K562 (cell line): ENCODE measurements around the gene SEMA5A. TPM values are rescaled to one million over a fixed set of nuclear protein-coding genes. Genes with fewer than 3 reads are reported as not detected.

ENCODE experiments used
- ATAC-seq: fragments of 200-7000 bp; cut with Tn5 transposase; 3 replicates; pipeline ENCODE4 v1.9.1; 2020; ENCODE audit warnings: moderate library complexity
- BruUV-seq: library from RNA; stranded (reverse); fragments of 400-500 nt; replicated peaks from 2 replicates; lab custom pipeline; 2021; lab: Mats Ljungman, UMichigan
- CTCF ChIA-PET: fragments of 300-600 bp; formaldehyde crosslinking; extraction: SDS; loops from one replicate; lab custom pipeline; 2021; ENCODE audit warnings: low intra/inter-chr PET ratio; lab: Yijun Ruan, JAX
- POLR2A ChIA-PET: fragments of 300-600, 350-650 bp; sonication (Branson Sonifier 250); formaldehyde crosslinking; extraction: SDS; loops from one replicate; lab custom pipeline; 2021; ENCODE audit warnings: antibody characterized with exemption, inconsistent platforms; lab: Yijun Ruan, JAX
- DNase-seq, 4 experiments: peaks; one replicate each; pipeline versions ENCODE4 v3.0.0 to v3.0.0-alpha.2; 2011 to 2018; ENCODE audit warnings: low spot score in 3 of 4, mixed read lengths in 3 of 4; ENCODE audit errors: extremely low read depth in 1 of 4
- FAIRE-seq: peaks from 2 replicates; lab custom pipeline; 2011; peaks lifted over from hg19 to GRCh38; lab: Jason Lieb, UNC
- H2AFZ ChIP-seq: 2 replicates; pipeline ENCODE4 v1.6.0; 2011; ENCODE audit warnings: low read depth, low read length, control low read depth, inconsistent platforms
- H3K27ac ChIP-seq: fragments of 200-600 bp; 3 replicates; pipeline ENCODE4 v1.8.0; 2011; ENCODE audit warnings: low read depth, mild to moderate bottlenecking, control low read depth, inconsistent platforms, low read length, moderate library complexity, mixed read lengths; ENCODE audit errors: extremely low read depth
- H3K27me3 ChIP-seq, 2 experiments: fragments of 300-600 bp in 1 of 2; 2 replicates in 1 of 2; 3 replicates in 1 of 2; pipeline versions ENCODE4 v1.6.0 to v1.8.0; 2011; ENCODE audit warnings: inconsistent platforms in 2 of 2, low read length in 2 of 2, mild to moderate bottlenecking in 1 of 2, mixed read lengths in 1 of 2, moderate library complexity in 1 of 2; ENCODE audit not compliant: control insufficient read depth in 2 of 2, insufficient read depth in 2 of 2
- H3K36me3 ChIP-seq: fragments of 300-600 bp; 3 replicates; pipeline ENCODE4 v1.8.0; 2011; ENCODE audit warnings: mild to moderate bottlenecking, low read length, inconsistent platforms; ENCODE audit not compliant: control insufficient read depth, insufficient read depth
- H3K4me1 ChIP-seq, 2 experiments: fragments of 200-600 bp in 1 of 2; replicated peaks in 1 of 2; 2 replicates in 1 of 2; 3 replicates in 1 of 2; pipeline versions ENCODE4 v1.5.1 to v1.8.0; 2011; ENCODE audit warnings: inconsistent platforms in 2 of 2, low read length in 2 of 2, mild to moderate bottlenecking in 1 of 2, mixed read lengths in 1 of 2, moderate library complexity in 1 of 2; ENCODE audit not compliant: control insufficient read depth in 2 of 2, insufficient read depth in 2 of 2
- H3K4me2 ChIP-seq: 2 replicates; pipeline ENCODE4 v1.6.1; 2011; ENCODE audit warnings: low read length, control low read depth, inconsistent platforms, mixed read lengths; ENCODE audit not compliant: insufficient read depth
- H3K4me3 ChIP-seq: fragments of 200-600 bp; sonication (generic), shearing (Covaris generic); 2 replicates; pipeline ENCODE4 v1.5.1; 2016; ENCODE audit warnings: control low read depth, inconsistent platforms
- H3K79me2 ChIP-seq: fragments of 200-600 bp; 3 replicates; pipeline ENCODE4 v1.8.0; 2011; ENCODE audit warnings: low read length, inconsistent platforms; ENCODE audit not compliant: control insufficient read depth, insufficient read depth
- H3K9ac ChIP-seq, 2 experiments: 2 replicates each; pipeline versions ENCODE4 v1.6.0 to v1.6.1; 2011; ENCODE audit warnings: low read depth in 2 of 2, low read length in 2 of 2, control low read depth in 1 of 2, inconsistent platforms in 1 of 2, mild to moderate bottlenecking in 1 of 2, mixed read lengths in 1 of 2; ENCODE audit not compliant: insufficient read depth in 1 of 2
- H3K9me1 ChIP-seq: one replicate; pipeline ENCODE4 v1.6.0; 2011; ENCODE audit warnings: inconsistent platforms, mild to moderate bottlenecking, low read length, moderate library complexity; ENCODE audit not compliant: control insufficient read depth, insufficient read depth
- H3K9me3 ChIP-seq: replicated peaks from 2 replicates; pipeline ENCODE4 v1.5.1; 2011; ENCODE audit warnings: low read depth, low read length, inconsistent platforms; ENCODE audit not compliant: control insufficient read depth, insufficient read depth
- H4K20me1 ChIP-seq: replicated peaks from 2 replicates; pipeline ENCODE4 v1.6.1; 2011; ENCODE audit warnings: low read length, inconsistent platforms, mixed read lengths; ENCODE audit not compliant: control insufficient read depth, insufficient read depth
- GATA2 ChIP-seq: sonication (generic); formaldehyde crosslinking; IDR thresholded peaks from 2 replicates; pipeline ENCODE4 v1.4.0; 2020; ENCODE audit warnings: mild to moderate bottlenecking, missing genetic modification reagents
- GTF2E2 ChIP-seq: fragments of 200-800 bp; sonication (Bioruptor generic); IDR thresholded peaks from 2 replicates; pipeline ENCODE4 v1.6.1; 2016; ENCODE audit warnings: missing genetic modification characterization, missing compliant biosample characterization
- HDGF ChIP-seq: fragments of 450-650 bp; IDR thresholded peaks from 2 replicates; pipeline ENCODE4 v1.6.1; 2016
- HMG20A ChIP-seq: fragments of 450-650 bp; formaldehyde crosslinking; conservative IDR thresholded peaks from 2 replicates; pipeline ENCODE4 v1.4.0; 2020; ENCODE audit warnings: mild to moderate bottlenecking, mixed read lengths
- SRSF3 ChIP-seq: fragments of 200-400 bp; formaldehyde crosslinking; IDR thresholded peaks from 2 replicates; pipeline ENCODE4 v1.6.1; 2016; ENCODE audit warnings: mild to moderate bottlenecking, low read length, moderate library complexity; ENCODE audit not compliant: insufficient read depth
- XRCC3 ChIP-seq: fragments of 450-650 bp; IDR thresholded peaks from 2 replicates; pipeline ENCODE4 v1.6.1; 2017; ENCODE audit warnings: mild to moderate bottlenecking, moderate library complexity
- ZFX ChIP-seq: sonication (generic); formaldehyde crosslinking; IDR thresholded peaks from 2 replicates; pipeline ENCODE4 v1.8.0; 2022; ENCODE audit warnings: mild to moderate bottlenecking, missing genetic modification reagents, moderate library complexity
- WGBS: fragments of 100-300 bp; shearing (Covaris generic); methylation state at CpG from one replicate; pipeline ENCODE4 v1.1.6; 2016; ENCODE audit warnings: low coverage, mixed read lengths; ENCODE audit not compliant: insufficient coverage; ENCODE audit errors: missing lambda C conversion rate; 5-methylcytosine and 5-hydroxymethylcytosine counted together
- in situ Hi-C: fragments of 300-500 bp; cut with MboI; formaldehyde crosslinking; loops from 4 replicates; pipeline ENCODE4 v1.15.0; 2018; ENCODE audit warnings: inconsistent platforms, mixed read lengths
- intact Hi-C: fragments of 100-400 bp; cut with micrococcal nuclease; formaldehyde crosslinking; loops from 2 replicates; pipeline ENCODE4 v1.14.2; 2022
- polyA plus RNA-seq, 8 experiments: library from polyadenylated mRNA; depleted of rRNA in 4 of 8; stranded (reverse) in 5 of 8; unstranded in 3 of 8; fragments of >200 nt; fragmentation: Nextera tagmentation in 2 of 8; fragmentation: Illumina TruSeq in 1 of 8; extraction: Ambion mirVana in 2 of 8; extraction: Trizol in 1 of 8; gene quantifications; 2 replicates each; pipeline versions ENCODE4 v1.2.1 to v1.2.3, GENCODE V29; 2011 to 2014; ENCODE audit warnings: inconsistent platforms in 1 of 8, missing spikeins in 1 of 8
- total RNA-seq, 7 experiments: library from RNA; depleted of rRNA in 6 of 7; stranded (reverse); fragments of >200 nt in 6 of 7; fragmentation: Illumina TruSeq in 2 of 7; extraction: Trizol in 2 of 7; gene quantifications; 2 replicates each; pipeline versions ENCODE4 v1.2.1 to v1.2.3, GENCODE V29; 2011 to 2021; ENCODE audit warnings: low replicate concordance in 1 of 7
- TF ChIP-seq, protein P1 (sequence below), 2 experiments: fragments of 450-650 bp; IDR thresholded peaks; 2 replicates each; pipeline ENCODE4 v1.6.1; 2016; ENCODE audit warnings: mild to moderate bottlenecking in 2 of 2, borderline replicate concordance in 1 of 2, low read depth in 1 of 2, moderate library complexity in 1 of 2

The SEMA5A gene
- total and polyA plus RNA-seq, 9 of the 15 experiments (the other 6 are each of a cell fraction or from before 2014, with no cell fraction given) = 0.02 TPM; not detected in 8

DNA sequence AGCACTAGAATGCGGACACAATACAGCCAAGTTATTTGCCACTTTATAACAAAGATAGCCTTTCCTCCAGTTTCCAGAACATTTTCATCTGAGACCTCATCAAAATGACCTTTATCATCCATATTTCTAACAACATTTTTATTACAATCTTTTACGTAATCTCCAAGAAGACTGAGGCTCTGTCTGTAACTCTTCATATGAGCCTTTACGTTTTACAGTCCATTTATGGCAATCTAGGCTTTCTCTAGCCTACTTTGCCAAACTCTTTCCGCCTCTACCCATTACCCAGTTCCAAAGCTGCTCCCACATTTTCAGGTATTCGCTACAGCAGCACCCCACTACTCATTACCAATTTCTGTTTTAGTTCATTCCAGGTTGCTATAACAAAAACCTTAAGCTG lies 8.2 kb upstream of the SEMA5A start:
- H3K4me1 ChIP-seq = no peaks in the 10 kb centered on the region
- H3K36me3 ChIP-seq = no peaks in the 10 kb centered on the region
- no peak overlapping the region for H2AFZ ChIP-seq
- no peaks in the 10 kb centered on the region for H3K9me3 ChIP-seq
- under 1% methylated on average over 5 of the region's 5 CpGs for WGBS
- intact Hi-C loops = no loop called here
- FAIRE-seq = no peak
- no peak overlapping the region for H3K4me3 ChIP-seq
- POLR2A ChIA-PET = no interaction called here
- no peaks in the 10 kb centered on the region for H3K9me1 ChIP-seq
- in situ Hi-C loops = no loop called here
- H3K9ac ChIP-seq = no peak overlapping the region
- H4K20me1 ChIP-seq = no peaks in the 10 kb centered on the region
- no peak overlapping the region for H3K27ac ChIP-seq
- peaks cover 0 to 4% of the 10 kb centered on the region in 2 experiments; a peak in 1 of 5 replicates for H3K27me3 ChIP-seq
- no TSS peak for BruUV-seq
- TF ChIP-seq SRSF3 = no peak
- TF ChIP-seq, all 486 proteins: peak for 0
- H3K4me2 ChIP-seq = no peak overlapping the region
- ATAC-seq (no peak), DNase-seq (no peak)
- CTCF ChIA-PET = no interaction called here
- no peaks in the 10 kb centered on the region for H3K79me2 ChIP-seq

DNA sequence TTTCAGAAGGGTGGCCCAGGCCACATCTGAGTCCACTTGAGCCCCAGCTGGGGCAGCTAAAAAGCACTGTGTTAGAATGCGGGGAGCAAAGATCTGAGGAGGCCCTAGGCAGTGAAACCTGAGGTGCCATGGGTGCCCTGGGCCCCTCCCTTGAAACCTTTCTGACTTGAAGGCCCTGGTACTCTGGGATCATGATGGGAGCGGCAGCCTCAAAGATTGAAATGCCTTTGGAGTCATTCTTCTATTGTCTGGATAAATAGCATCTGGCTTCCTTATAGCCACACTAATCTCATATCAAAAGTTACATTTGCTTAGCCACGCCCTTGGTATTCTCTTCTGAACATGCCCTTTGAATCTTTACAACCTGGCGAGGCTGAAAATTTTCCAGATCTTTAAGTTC lies 7.7 kb upstream of the SEMA5A start:
- Histone ChIP-seq H3K4me2 (no peak overlapping the region), H3K79me2 (no peaks in the 10 kb centered on the region), H3K9me1 (no peaks in the 10 kb centered on the region), H4K20me1 (no peaks in the 10 kb centered on the region), H3K4me1 (no peaks in the 10 kb centered on the region), H3K9me3 (no peaks in the 10 kb centered on the region), H2AFZ (no peak overlapping the region), H3K9ac (no peak overlapping the region), H3K27me3 (peaks cover 0 to 4% of the 10 kb centered on the region in 2 experiments; a peak in 1 of 5 replicates), H3K4me3 (no peak overlapping the region), H3K27ac (no peak overlapping the region), H3K36me3 (no peaks in the 10 kb centered on the region)
- 0% methylated on average over 4 of the region's 4 CpGs for WGBS
- FAIRE-seq (no peak), ATAC-seq (no peak), DNase-seq (no peak)
- CTCF ChIA-PET = no interaction called here
- POLR2A ChIA-PET = no interaction called here
- TF ChIP-seq ZFX (CRISPR knock-in tag) (no peak), GATA2 (CRISPR knock-in tag) (no peak), GTF2E2 (tag) (no peak), XRCC3 (no peak), HMG20A (CRISPR knock-in tag) (no peak), HDGF (no peak)
- TF ChIP-seq, protein P1, sequence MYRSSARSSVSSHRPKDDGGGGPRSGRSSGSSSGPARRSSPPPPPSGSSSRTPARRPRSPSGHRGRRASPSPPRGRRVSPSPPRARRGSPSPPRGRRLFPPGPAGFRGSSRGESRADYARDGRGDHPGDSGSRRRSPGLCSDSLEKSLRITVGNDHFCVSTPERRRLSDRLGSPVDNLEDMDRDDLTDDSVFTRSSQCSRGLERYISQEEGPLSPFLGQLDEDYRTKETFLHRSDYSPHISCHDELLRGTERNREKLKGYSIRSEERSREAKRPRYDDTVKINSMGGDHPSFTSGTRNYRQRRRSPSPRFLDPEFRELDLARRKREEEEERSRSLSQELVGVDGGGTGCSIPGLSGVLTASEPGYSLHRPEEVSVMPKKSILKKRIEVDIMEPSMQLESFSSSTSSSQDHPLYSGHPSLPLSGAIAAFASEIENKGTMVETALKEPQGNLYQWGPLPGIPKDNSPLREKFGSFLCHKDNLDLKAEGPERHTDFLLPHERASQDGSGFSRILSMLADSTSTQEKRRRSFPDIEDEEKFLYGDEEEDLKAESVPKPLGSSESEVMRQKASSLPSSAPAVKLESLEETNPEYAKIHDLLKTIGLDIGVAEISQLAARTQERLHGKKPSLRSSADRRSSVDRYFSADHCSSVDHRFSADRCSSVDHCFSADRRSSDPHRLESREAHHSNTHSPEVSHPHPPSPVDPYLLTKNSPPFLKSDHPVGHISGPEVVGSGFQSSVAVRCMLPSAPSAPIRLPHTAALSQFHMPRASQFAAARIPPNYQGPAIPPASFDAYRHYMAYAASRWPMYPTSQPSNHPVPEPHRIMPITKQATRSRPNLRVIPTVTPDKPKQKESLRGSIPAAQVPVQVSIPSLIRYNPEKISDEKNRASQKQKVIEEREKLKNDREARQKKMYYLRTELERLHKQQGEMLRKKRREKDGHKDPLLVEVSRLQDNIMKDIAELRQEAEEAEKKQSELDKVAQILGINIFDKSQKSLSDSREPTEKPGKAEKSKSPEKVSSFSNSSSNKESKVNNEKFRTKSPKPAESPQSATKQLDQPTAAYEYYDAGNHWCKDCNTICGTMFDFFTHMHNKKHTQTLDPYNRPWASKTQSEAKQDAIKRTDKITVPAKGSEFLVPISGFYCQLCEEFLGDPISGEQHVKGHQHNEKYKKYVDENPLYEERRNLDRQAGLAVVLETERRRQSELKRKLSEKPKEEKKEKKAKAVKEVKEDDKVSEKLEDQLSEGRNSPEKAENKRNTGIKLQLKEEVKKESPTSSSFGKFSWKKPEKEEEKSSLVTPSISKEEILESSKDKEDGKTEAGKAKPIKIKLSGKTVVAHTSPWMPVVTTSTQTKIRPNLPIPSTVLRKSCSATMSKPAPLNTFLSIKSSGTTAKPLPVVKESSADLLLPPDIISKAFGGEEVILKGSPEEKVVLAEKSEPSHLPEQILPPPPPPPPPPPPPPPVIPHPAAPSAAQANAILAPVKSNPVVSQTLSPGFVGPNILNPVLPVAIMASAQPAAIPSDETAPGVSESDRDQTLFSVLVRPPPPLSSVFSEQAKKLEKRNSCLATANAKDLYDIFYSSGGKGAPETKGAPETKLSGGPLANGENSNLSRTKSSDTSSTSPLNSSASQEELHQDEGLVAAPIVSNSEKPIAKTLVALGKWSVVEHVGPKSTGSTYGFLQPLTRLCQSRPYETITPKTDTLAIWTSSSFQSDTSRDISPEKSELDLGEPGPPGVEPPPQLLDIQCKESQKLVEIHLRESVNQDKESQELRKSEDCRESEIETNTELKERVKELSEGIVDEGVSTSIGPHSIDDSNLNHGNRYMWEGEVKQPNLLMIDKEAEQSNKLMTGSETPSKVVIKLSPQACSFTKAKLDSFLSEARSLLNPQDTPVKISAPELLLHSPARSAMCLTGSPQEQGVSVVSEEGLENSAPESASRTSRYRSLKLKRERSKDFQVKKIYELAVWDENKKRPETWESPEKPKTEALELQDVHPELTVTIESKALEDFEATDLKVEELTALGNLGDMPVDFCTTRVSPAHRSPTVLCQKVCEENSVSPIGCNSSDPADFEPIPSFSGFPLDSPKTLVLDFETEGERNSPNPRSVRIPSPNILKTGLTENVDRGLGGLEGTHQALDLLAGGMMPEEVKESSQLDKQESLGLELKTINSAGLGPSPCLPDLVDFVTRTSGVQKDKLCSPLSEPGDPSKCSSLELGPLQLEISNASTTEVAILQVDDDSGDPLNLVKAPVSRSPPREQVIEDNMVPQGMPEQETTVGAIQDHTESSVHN (IDR thresholded peaks at IDR 0.05; ENCODE audit: borderline replicate concordance in 1 of 2, low read depth in 1 of 2) = no peak
- intact Hi-C loops = no loop called here
- in situ Hi-C loops = no loop called here
- BruUV-seq = no TSS peak
